ENCODE measurements around the gene PCGF2.

Gene PCGF2

DNA sequence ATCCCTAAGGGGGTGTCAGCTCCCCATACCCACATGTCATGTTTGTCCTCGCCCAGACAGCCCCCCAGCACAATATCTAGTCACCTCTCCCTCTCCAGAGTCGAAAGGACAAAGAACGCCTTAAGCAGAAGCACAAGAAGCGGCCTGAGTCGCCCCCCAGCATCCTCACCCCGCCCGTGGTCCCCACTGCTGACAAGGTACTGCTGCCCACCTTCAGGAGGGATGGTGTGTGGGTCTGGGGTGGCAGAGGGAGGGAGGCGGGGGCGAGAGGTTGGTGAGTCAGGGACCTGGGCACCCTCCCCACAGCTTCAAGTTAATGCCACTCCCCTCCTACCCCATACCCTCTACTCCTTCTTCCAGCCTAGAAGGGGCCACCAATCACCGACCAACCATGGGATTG, 35.5 kb downstream of the PCGF2 start:
- peaks cover 0 to under 1% of the 10 kb centered on the region in 2 donors for H3K4me1 ChIP-seq (ENCODE audit: control insufficient read depth in 1 of 2, insufficient read depth in 2 of 2, low read length in 2 of 2)
- no peaks in the 10 kb centered on the region for H3K9me3 ChIP-seq (ENCODE audit: control insufficient read depth in 1 of 2, low read length in 2 of 2)
- no peak overlapping the region for H3K4me3 ChIP-seq (ENCODE audit: low read depth in 1 of 2, low read length in 2 of 2)
- H3K27me3 ChIP-seq (ENCODE audit: low read depth, low read length), result no peaks in the 10 kb centered on the region
- no peak overlapping the region for H3K27ac ChIP-seq (ENCODE audit: low read length)
- H3K36me3 ChIP-seq (ENCODE audit: control insufficient read depth in 1 of 2, insufficient read depth in 2 of 2, low read length in 2 of 2), result peaks cover 63 to 83% of the 10 kb centered on the region in 2 donors

DNA sequence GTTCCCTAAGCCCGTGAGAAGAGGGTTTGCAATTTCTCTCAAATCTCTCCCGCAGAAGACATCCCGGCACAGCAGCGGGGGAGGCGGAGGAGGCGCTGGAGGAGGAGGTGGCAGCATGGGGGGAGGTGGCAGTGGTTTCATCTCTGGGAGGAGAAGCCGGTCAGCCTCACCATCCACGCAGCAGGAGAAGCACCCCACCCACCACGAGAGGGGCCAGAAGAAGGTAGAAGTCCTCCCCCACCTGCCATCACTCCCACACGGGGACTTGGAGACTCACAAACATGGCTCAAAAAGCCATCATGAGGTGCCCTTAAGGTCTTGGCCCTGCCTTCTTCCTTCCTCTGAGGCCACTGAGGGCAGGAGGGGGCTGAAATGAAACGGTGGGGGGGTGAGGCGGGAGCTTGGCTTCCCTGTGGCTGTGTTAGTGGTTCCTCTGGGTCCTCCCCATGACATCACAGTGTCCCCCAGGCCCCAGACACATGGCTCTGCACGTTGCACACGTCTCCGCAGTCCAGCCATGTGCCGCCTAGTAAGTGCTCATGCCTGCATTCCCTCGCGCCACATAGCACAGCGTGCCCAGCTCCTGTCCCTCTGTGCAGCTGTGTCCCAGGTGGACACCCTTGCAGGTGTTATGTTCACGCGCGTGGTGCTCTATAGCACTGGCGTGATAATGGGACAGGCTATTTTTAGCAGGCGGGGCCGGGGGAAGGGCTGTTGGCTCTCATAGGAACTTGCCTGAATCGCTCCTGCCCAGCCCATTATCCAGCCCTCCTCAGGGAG, 36.2 kb downstream of the PCGF2 start:
- Histone ChIP-seq H3K27me3 (ENCODE audit: low read depth, low read length) (no peaks in the 10 kb centered on the region), H3K27ac (ENCODE audit: low read length) (no peak overlapping the region), H3K9me3 (ENCODE audit: control insufficient read depth in 1 of 2, low read length in 2 of 2) (no peaks in the 10 kb centered on the region), H3K36me3 (ENCODE audit: control insufficient read depth in 1 of 2, insufficient read depth in 2 of 2, low read length in 2 of 2) (peaks cover 58 to 81% of the 10 kb centered on the region in 2 donors), H3K4me3 (ENCODE audit: low read depth in 1 of 2, low read length in 2 of 2) (no peak overlapping the region), H3K4me1 (ENCODE audit: control insufficient read depth in 1 of 2, insufficient read depth in 2 of 2, low read length in 2 of 2) (peaks cover 0 to 6% of the 10 kb centered on the region in 2 donors)

DNA sequence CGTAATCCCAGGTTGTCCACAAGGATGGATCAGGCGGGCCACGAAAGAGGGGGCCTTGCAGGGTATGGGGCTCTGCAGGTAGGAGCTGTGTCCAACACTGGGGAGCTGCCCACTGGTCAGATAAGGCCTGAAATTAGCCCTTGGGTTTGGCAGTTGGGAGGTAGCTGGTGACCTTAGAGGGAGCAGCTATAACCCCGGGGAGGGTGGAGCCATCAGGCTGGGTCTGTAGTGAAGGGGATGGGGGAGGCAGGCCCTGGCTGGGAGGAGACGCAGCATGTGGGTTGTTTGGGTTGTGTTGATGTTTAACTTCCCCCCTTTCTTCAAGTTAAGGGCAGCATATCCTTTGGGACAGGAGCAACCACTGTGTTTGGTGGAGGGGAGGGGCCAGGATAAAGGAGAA, 37.2 kb downstream of the PCGF2 start:
- H3K4me1 ChIP-seq (ENCODE audit: control insufficient read depth in 1 of 2, insufficient read depth in 2 of 2, low read length in 2 of 2), result peaks cover 4 to 13% of the 10 kb centered on the region in 2 donors
- H3K4me3 ChIP-seq (ENCODE audit: low read depth in 1 of 2, low read length in 2 of 2), result no peak overlapping the region
- H3K9me3 ChIP-seq (ENCODE audit: control insufficient read depth in 1 of 2, low read length in 2 of 2), result no peaks in the 10 kb centered on the region
- H3K27me3 ChIP-seq (ENCODE audit: low read depth, low read length), result no peaks in the 10 kb centered on the region
- peaks cover 52 to 71% of the 10 kb centered on the region in 2 donors for H3K36me3 ChIP-seq (ENCODE audit: control insufficient read depth in 1 of 2, insufficient read depth in 2 of 2, low read length in 2 of 2)
- H3K27ac ChIP-seq (ENCODE audit: low read length), result no peak overlapping the region

DNA sequence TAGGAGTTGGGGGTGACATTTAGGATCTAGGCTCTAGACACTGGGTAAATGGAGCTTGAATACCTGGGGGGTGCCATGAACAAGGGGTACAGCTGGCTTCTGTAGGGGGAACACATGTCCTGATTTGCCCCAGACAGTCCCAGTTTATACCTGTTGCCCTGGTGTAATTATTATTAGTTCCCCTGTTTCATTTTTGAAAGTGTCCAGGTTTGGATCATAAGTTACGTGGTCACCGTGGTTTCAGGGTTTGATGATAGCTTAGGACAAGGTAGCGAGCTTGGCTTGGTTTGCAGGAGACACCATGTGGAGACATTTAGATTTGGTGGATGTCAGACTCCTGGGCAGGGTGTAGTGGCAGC, 37.6 kb downstream of the PCGF2 start:
- Histone ChIP-seq H3K36me3 (ENCODE audit: control insufficient read depth in 1 of 2, insufficient read depth in 2 of 2, low read length in 2 of 2) (peaks cover 51 to 67% of the 10 kb centered on the region in 2 donors), H3K27ac (ENCODE audit: low read length) (no peak overlapping the region), H3K4me3 (ENCODE audit: low read depth in 1 of 2, low read length in 2 of 2) (no peak overlapping the region), H3K4me1 (ENCODE audit: control insufficient read depth in 1 of 2, insufficient read depth in 2 of 2, low read length in 2 of 2) (peaks cover 4 to 13% of the 10 kb centered on the region in 2 donors), H3K9me3 (ENCODE audit: control insufficient read depth in 1 of 2, low read length in 2 of 2) (no peaks in the 10 kb centered on the region), H3K27me3 (ENCODE audit: low read depth, low read length) (no peaks in the 10 kb centered on the region)

DNA sequence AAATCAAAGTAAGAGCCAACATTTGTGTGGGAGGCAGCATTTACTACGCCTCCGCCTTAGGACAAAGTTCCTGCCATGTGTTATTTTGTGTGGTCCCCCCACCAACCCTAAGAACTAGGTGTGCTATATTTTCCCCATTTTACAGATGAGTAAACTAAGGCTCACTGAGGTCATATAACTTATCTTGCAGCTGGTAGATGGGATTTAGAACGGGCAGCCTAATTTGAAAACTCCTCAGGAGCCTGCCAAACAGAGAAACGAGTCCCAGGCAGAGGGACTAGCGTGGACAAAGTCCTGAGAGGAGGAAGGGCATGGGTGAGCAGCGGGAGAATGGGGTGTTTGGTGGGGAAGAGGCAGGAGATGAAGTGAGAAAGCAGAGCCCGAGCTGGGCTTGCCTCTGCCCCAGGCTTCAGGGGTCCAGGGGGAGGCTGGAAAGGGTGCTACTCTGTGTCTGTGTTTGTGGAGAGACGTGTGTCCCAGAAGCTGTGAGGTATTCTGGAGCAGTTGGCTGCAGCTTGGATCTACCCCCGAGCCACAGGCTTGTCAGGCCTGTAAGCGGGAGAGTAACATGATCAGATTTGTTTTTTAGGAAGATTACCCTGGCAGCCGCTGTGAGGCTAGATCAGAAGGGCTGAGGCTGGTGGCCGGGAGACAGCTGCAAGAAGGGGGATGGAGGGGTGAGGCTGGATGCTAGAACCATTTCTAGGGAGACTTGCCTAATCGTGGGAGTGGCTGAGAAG, 38.1 kb downstream of the PCGF2 start:
- peaks cover 4 to 13% of the 10 kb centered on the region in 2 donors for H3K4me1 ChIP-seq (ENCODE audit: control insufficient read depth in 1 of 2, insufficient read depth in 2 of 2, low read length in 2 of 2)
- peaks cover 46 to 63% of the 10 kb centered on the region in 2 donors for H3K36me3 ChIP-seq (ENCODE audit: control insufficient read depth in 1 of 2, insufficient read depth in 2 of 2, low read length in 2 of 2)
- no peaks in the 10 kb centered on the region for H3K27me3 ChIP-seq (ENCODE audit: low read depth, low read length)
- H3K9me3 ChIP-seq (ENCODE audit: control insufficient read depth in 1 of 2, low read length in 2 of 2), result no peaks in the 10 kb centered on the region
- H3K4me3 ChIP-seq (ENCODE audit: low read depth in 1 of 2, low read length in 2 of 2), result no peak overlapping the region
- no peak overlapping the region for H3K27ac ChIP-seq (ENCODE audit: low read length)

DNA sequence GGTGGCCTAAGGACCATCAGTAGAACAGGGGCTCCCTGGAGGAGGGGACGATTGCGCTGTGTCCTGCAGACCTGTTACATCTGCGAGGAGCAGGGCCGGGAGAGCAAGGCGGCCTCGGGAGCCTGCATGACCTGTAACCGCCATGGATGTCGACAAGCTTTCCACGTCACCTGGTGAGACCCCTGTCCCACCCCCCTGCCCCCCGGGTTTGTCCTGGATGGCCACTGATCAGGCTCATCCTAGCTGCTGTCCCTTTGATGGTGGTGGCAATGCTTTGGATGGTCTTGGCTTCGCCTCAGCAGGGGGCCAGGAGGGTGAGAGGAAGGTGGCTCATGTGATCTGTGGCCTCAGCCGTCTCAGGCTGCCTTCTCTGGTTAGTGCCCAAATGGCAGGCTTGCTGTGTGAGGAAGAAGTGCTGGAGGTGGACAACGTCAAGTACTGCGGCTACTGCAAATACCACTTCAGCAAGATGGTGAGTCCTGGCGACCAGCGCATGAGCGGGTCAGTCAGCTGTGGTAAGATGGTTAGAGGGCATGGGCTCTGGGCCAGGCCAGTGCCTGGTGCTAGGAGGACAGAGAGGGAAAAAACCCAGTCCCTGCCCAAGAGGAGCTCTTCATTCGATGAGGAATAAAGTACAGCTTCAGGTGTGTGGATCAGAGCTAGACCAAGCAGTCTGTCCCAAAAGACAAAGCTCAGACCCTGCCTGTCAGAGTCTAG, 38.9 kb downstream of the PCGF2 start:
- no peak overlapping the region for H3K27ac ChIP-seq (ENCODE audit: low read length)
- H3K27me3 ChIP-seq (ENCODE audit: low read depth, low read length), result no peaks in the 10 kb centered on the region
- H3K4me3 ChIP-seq (ENCODE audit: low read depth in 1 of 2, low read length in 2 of 2), result no peak overlapping the region
- H3K4me1 ChIP-seq (ENCODE audit: control insufficient read depth in 1 of 2, insufficient read depth in 2 of 2, low read length in 2 of 2), result peaks cover 4 to 13% of the 10 kb centered on the region in 2 donors
- no peaks in the 10 kb centered on the region for H3K9me3 ChIP-seq (ENCODE audit: control insufficient read depth in 1 of 2, low read length in 2 of 2)
- peaks cover 45 to 61% of the 10 kb centered on the region in 2 donors for H3K36me3 ChIP-seq (ENCODE audit: control insufficient read depth in 1 of 2, insufficient read depth in 2 of 2, low read length in 2 of 2)

DNA sequence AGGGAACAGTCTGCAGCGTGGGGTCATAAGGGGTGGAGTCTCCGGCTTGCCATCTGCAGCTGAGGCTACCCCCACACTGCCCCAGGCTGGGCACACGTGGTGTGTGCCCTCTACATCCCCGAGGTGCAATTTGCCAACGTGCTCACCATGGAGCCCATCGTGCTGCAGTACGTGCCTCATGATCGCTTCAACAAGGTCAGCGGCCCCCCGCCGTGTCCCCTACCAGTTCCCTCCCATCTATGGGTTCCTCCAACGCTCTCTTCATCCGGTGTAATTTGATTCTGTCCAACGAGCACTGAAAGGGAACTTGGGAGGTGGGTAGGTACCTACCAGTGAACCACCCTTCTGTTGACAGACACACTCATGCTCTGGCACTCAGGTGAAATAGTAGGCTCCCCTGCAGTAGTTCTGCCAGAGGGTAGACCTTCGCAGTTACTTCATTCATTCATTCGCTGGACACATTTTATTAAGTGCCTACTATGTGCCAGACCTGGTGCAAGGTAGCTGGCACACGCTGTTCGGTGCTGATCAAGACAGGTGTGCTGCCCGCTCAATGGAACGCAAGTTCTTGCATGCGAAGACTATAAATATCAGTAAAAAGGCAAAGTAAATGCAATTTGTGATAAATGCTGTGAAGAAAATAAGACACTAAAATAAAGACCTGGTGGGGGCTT, 40.3 kb downstream of the PCGF2 start:
- Histone ChIP-seq H3K27ac (ENCODE audit: low read length) (no peak overlapping the region), H3K36me3 (ENCODE audit: control insufficient read depth in 1 of 2, insufficient read depth in 2 of 2, low read length in 2 of 2) (peaks cover 30 to 47% of the 10 kb centered on the region in 2 donors), H3K9me3 (ENCODE audit: control insufficient read depth in 1 of 2, low read length in 2 of 2) (no peaks in the 10 kb centered on the region), H3K4me3 (ENCODE audit: low read depth in 1 of 2, low read length in 2 of 2) (no peak overlapping the region), H3K27me3 (ENCODE audit: low read depth, low read length) (no peaks in the 10 kb centered on the region), H3K4me1 (ENCODE audit: control insufficient read depth in 1 of 2, insufficient read depth in 2 of 2, low read length in 2 of 2) (peaks cover 4 to 20% of the 10 kb centered on the region in 2 donors)

DNA sequence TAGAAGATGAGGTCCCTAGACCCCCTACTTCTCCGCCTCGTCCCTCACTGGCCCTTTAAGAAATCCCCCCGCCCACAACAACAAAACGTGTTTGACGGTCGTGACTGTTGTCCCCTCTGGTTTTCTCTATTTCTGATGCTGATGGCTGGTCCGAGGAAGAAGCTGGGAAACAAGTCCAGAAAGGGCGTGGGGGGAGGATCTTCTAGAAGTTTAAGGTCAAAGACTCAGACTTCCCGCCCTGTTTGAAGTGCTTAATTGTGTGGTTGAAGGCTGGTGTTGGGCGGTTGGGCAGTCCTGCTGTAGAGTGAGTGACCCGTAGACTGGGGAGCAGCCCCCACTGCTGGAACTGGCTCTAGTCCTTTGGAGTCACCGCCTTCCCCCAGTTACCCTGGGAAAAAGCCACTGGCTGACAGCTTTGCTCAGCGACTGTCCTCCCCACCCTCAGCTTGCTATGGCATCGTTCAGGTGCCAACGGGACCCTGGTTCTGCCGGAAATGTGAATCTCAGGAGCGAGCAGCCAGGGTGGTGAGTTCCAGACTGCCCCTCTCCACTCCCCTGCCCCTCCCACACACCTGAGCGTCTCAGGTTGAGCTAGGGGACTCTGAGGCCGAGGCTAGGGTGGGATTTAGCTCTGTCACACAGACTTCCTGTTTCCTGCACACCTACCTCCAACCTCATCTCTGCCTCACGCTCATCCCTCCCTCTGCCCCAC, 41.5 kb downstream of the PCGF2 start:
- Histone ChIP-seq H3K9me3 (ENCODE audit: control insufficient read depth in 1 of 2, low read length in 2 of 2) (no peaks in the 10 kb centered on the region), H3K4me1 (ENCODE audit: control insufficient read depth in 1 of 2, insufficient read depth in 2 of 2, low read length in 2 of 2) (peaks cover 4 to 22% of the 10 kb centered on the region in 2 donors), H3K4me3 (ENCODE audit: low read depth in 1 of 2, low read length in 2 of 2) (peak overlapping the region; percentile 75 to 87), H3K36me3 (ENCODE audit: control insufficient read depth in 1 of 2, insufficient read depth in 2 of 2, low read length in 2 of 2) (peaks cover 21 to 35% of the 10 kb centered on the region in 2 donors), H3K27ac (ENCODE audit: low read length) (peak overlapping the region; percentile 72), H3K27me3 (ENCODE audit: low read depth, low read length) (no peaks in the 10 kb centered on the region)

DNA sequence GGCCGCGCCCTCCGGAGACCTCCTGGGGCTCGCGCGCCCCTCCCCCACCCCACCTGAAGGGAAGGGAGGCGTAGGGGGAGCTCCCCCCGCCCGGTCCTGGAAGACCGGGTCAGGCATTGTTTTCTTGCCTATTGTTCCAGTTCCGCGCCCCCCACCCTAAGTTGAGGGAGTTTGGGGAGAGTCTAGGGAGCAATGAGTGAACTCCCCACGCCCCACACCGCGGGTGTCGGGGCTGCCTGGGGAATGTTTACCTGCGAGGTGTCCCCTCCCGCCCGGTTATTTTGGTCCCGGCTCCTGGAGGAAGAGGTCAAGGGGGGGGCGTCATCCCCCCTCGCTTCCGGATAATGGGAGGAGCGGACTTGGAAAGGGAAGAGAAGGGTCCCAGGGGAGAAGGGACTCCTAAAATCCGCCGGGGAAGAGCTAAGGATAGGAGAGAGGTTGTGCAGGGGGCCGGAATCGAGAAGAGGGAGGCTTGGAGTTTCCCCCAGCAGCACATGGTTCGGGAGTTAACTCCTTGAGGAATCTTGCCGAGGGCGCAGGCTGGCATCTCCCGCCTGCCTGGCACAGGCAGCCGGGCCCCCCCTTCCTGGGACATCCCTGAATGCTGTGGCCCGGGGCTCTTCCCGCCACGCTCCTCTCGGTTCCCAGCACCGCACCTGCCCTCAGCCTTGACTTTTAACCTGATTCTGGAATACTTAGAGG, 42.2 kb downstream of the PCGF2 start:
- Histone ChIP-seq H3K4me3 (ENCODE audit: low read depth in 1 of 2, low read length in 2 of 2) (peak overlapping the region; percentile 75 to 87), H3K36me3 (ENCODE audit: control insufficient read depth in 1 of 2, insufficient read depth in 2 of 2, low read length in 2 of 2) (peaks cover 19 to 29% of the 10 kb centered on the region in 2 donors), H3K27me3 (ENCODE audit: low read depth, low read length) (no peaks in the 10 kb centered on the region), H3K27ac (ENCODE audit: low read length) (peak overlapping the region; percentile 72), H3K9me3 (ENCODE audit: control insufficient read depth in 1 of 2, low read length in 2 of 2) (no peaks in the 10 kb centered on the region), H3K4me1 (ENCODE audit: control insufficient read depth in 1 of 2, insufficient read depth in 2 of 2, low read length in 2 of 2) (peaks cover 11 to 29% of the 10 kb centered on the region in 2 donors)

DNA sequence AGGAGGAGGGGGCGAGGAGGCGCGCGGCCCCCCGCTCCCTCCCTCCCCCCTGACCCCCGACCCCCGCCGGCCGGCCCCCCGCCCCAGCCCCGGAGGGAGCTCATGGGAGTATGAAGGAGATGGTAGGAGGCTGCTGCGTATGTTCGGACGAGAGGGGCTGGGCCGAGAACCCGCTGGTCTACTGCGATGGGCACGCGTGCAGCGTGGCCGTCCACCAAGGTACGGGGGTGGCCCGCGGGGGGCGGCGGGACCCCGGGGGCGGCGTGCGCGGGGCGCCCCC, 42.7 kb downstream of the PCGF2 start:
- Histone ChIP-seq H3K4me1 (ENCODE audit: control insufficient read depth in 1 of 2, insufficient read depth in 2 of 2, low read length in 2 of 2) (peaks cover 12 to 30% of the 10 kb centered on the region in 2 donors), H3K36me3 (ENCODE audit: control insufficient read depth in 1 of 2, insufficient read depth in 2 of 2, low read length in 2 of 2) (peaks cover 15 to 24% of the 10 kb centered on the region in 2 donors), H3K27ac (ENCODE audit: low read length) (no peak overlapping the region), H3K9me3 (ENCODE audit: control insufficient read depth in 1 of 2, low read length in 2 of 2) (no peaks in the 10 kb centered on the region), H3K27me3 (ENCODE audit: low read depth, low read length) (no peaks in the 10 kb centered on the region), H3K4me3 (ENCODE audit: low read depth in 1 of 2, low read length in 2 of 2) (peak overlapping the region; percentile 75 to 87)
